Activated gamma-delta T cell treated with Interleukin-2 at 50 U/mL for 16 hours (primary cell): Measurements from ENCODE around the gene NCAPG2.
"Not testable (repeated sequence)": the region's sequence is repeated elsewhere in the genome, so short reads cannot be mapped to it uniquely, and the experiment has no call there.

Source experiments
- DNase-seq: peaks from one replicate; pipeline ENCODE4 v3.0.0-alpha.2; 2020

NCAPG2 gene

GRCh38 chr7:158666966-158667678 lies 37.5 kb downstream of the NCAPG2 start:
- peak; percentile 29 for DNase-seq

- no peak for DNase-seq
These were observed 38.2 kb downstream of the NCAPG2 start for GRCh38 chr7:158666401-158666800.

DNA sequence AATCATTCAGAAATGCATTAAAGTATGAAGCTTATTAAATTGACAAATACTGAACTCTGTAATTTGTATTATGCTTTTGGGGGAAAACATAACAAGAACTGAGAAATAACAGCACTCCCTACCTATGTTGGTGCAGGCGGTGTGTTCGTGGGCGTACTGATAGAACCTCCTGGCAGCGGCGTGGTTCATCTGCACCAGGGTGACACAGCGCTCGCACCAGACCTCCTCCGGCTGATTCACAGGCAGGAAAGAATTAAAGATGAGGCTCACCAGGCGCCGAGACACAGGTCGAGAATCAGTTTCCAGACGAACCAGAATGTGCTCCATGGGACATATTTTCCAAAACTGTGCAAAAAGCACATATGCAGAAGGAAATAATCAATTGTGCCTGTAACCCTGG lies 40.2 kb downstream of the NCAPG2 start:
- DNase-seq, result no peak

GRCh38 chr7:158663428-158663741 lies 41.2 kb downstream of the NCAPG2 start:
- no peak for DNase-seq

GRCh38 chr7:158662610-158663427 lies 41.8 kb downstream of the NCAPG2 start:
- no peak for DNase-seq

DNA sequence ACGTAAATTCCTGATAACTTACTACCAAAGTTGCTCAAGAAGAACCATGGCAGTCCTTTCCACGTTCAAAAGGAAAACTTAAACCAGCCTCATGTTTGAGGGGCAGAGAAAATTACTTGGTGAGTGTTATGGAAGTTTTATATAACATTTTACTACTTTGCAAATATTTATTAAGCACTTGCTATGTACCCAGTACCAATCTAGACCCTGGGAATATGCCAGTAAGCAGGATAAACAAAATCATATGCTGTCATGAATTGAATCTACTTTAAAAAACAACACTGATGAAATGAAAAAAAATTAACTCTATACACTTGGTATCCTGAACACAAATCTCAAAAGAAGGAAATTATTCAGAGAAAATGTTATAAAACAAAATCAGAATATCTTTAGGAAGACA lies 46.1 kb downstream of the NCAPG2 start:
- DNase-seq, result no peak

DNA sequence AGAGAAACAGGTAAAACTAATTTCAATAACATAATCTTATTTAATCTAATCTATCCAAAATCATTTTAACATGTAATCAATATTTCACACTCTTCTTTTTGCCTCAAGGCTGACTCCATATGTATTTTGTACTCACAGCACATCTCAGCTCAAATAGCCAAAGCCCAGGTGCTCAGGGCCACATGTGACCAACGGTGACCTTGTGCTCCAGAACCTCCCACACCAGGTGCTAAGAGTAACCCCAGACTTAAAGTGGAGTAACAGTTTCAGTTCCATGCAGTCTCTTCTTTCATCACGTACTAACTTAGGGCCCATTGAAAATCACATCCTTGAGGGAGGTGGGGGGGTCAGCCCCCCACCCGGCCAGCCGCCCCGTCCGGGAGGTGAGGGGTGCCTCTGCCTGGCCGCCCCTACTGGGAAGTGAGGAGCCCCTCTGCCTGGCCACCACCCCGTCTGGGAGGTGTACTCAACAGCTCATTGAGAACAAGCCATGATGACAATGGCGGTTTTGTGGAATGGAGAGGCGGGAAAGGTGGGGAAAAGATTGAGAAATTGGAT lies 47.3 kb downstream of the NCAPG2 start:
- DNase-seq, result no peak

- DNase-seq, result no peak
These were observed 48.6 kb downstream of the NCAPG2 start for GRCh38 chr7:158655931-158656441.

GRCh38 chr7:158655507-158655906 lies 49.1 kb downstream of the NCAPG2 start:
- DNase-seq, result no peak

GRCh38 chr7:158651968-158652565 lies 52.5 kb downstream of the NCAPG2 start:
- no peak for DNase-seq

DNA sequence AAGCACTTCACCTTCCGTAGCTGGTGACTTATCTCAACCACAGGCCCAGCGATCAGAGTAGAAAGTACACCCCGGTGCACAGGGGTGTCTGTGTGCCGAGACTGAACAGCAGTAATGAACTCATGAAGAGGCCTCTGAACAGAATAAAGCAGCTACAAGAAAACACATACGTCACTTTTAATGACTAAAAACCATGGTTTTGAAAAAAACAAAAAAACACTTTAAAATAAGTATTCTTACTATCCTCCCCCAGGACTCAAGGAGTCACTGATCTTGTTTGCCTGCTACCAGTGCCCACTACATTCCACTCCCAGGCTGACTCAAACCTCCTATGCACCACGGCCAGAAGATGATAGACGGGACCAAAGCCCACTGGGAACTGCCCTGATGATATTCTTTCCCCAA lies 53.8 kb downstream of the NCAPG2 start:
- no peak for DNase-seq

- DNase-seq, result no peak
These were observed 55.3 kb downstream of the NCAPG2 start for GRCh38 chr7:158649279-158649678.

GRCh38 chr7:158648787-158649186 lies 55.8 kb downstream of the NCAPG2 start:
- no peak for DNase-seq

GRCh38 chr7:158648168-158648567 lies 56.4 kb downstream of the NCAPG2 start:
- DNase-seq, result no peak

DNA sequence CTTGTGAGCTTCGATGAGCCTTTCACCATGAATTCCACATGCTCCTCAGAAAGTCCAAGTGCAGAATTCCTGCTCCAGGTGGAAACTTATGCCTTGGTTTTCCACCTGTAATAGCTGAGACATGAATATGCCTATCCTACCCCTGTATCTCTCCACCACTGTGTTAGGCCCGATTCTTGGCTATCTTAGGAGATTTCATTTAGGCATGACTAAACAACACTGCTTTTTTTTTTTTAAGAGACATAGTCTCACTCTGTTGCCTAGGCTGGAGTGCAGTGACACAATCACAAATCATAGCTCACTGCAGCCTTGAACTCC lies 57.2 kb downstream of the NCAPG2 start:
- DNase-seq, result no peak

- DNase-seq, result no peak
These were observed 57.7 kb downstream of the NCAPG2 start for GRCh38 chr7:158646766-158647474.

DNA sequence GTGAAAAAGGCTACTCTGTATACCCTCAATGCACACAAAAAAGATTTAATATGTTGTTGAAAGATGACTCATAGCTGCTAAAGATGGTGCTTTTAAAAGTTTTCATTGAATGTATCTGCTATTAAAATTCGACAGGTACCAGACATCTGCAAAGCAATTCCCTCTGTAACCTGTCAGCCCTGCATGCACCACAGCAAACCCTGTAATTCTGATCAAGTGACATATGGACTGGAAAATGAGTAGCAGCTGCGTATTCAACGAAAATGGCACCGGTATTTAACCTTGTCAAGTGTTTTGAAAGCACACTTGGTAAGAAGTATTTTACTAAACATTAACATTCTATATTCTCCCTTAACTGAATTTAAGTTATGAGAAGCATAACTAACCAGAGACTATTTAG lies 58.8 kb downstream of the NCAPG2 start:
- DNase-seq, result no peak

DNA sequence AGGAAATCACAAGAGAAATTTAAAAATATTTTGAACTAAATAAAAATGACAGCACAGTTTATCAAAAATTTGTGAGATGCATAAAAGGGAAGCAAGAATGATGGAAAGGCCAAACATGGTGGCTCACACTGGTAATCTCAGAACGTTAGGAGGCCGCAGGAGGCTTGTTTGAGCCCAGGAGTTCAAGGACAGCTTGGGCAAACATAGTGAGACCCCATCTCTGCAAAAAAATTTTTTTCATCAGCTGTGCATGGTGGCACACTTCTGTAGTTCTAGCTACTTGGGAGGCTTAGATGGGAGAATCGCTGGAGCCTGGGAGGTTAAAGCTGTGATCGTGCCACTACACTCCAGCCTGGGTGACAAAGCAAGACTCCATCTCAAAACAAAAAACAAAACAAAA lies 62.5 kb downstream of the NCAPG2 start:
- DNase-seq, result no peak

DNA sequence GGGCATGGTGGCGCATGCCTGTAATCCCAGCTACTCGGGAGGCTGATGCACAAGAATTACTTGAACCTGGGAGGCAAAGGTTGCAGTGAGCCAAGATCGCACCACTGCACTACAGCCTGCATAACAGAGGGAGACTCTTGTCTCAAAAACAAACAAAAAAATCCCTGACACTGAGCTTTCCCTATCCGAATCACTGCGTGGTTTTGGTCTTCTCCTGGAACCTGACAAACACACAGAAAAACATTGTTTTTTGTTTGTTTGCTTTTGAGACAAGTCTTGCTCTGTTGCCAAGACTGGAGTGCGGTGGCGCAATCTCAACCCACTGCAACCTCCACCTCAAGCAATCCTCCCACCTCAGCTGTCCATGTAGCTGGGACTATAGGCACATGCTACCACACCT lies 66.6 kb downstream of the NCAPG2 start:
- DNase-seq, result no peak

DNA sequence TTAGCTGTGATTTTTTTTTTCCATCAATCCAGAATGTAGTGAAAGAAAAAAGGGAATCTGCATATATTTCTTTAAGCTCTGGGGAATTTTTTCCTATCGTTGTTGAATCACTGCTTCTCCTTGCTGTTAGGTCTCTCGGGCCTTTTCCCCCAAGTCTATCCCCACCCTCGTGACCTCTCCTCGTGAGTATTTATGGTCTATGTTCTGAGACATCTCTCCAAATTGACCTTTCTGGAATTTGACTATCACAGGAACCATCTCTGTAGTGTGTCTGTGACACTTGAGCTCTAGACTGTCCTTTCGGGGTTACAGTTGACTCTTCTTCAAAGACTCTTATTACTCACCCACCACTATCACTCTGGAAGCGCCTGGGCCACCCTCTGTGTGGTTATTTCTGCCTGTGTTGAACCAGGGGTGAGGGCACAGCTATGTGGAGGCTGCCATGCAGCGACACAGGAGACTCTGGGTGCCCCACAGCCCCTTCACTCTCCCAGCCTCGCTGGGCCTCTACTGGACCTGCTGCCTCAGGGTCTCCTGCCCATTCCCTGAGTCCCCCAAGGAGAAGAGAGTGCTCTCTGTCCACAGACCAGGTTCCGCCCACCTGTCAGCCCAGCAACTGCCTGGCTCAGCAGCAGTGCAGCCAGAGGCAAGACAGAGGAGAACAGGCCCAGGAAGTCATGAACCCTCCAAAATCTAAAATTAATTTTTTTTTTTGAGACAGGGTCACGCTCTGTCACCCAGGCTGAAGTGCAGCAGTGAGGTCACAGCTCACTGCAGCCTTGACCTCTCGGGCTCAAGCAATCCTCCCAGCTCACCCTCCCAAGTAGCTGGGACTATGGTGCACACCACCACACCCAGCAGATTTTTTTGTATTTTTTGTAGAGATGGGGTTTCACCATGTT lies 71.3 kb downstream of the NCAPG2 start:
- DNase-seq, result no peak

DNA sequence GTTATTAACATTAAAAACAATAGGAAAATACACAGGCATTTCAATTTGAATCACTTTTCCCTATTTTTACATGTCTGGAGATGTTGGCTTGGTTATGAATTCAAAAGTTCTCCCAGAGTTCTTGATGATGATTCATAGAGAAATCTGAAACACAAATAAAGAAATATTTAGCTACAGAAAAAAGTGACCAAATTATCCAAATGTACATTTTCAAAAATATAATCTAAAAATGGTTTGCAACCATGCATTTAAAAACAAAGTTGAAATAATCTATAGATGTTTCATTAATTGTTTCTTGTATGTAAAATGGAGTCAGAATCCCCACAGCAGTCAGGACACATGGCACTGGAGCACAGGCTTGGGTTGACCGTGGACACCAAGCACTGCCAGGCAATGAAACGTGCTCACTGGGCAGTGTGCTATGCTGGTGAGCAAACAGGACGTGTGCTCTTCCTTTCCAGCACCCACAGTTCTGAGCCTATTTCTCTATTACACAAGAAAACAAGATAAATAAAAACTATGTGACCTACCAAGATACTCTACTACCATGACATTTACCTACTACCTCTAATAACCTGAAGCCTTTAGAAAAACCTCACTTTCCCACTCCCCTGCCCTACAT lies 72.9 kb downstream of the NCAPG2 start:
- DNase-seq, result no peak

- DNase-seq, result not testable (repeated sequence)
These were observed 78.3 kb downstream of the NCAPG2 start for GRCh38 chr7:158626289-158626688.
